AG10803 (cell line): ENCODE results near the gene EDC4.

Source experiments
- DNase-seq: peaks from one replicate; pipeline ENCODE4 v3.0.0; 2010; ENCODE audit warnings: low read depth
- H3K4me3 ChIP-seq: 2 replicates; pipeline ENCODE4 v1.5.1; 2011; ENCODE audit warnings: mild to moderate bottlenecking, low read length, control low read depth
- TF ChIP-seq, protein P1 (sequence below): conservative IDR thresholded peaks from 2 replicates; pipeline ENCODE4 v1.5.1; 2011; ENCODE audit warnings: mild to moderate bottlenecking, low read length, control low read depth, inconsistent platforms

Gene EDC4

DNA sequence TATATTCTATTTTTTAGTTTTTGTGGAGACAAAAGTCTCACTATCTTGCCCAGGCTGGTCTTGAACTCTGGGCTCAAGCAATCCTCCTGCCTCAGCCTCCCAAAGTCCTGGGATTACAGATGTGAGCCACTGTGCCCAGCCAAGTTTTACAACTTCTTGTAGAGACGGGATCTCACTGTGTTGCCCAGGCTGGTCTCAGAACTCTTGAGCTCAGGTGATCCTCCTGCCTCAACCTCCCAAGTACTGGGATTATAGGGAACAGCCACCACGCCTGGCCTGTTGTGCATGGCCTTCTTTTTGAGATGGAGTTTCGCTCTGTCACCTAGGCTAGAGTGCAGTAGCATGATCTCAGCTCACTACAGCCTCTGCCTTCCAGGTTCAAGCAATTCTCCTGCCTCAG, 19.2 kb upstream of the EDC4 start:
- no peak overlapping the region for H3K4me3 ChIP-seq
- DNase-seq = no peak
- TF ChIP-seq, protein P1, sequence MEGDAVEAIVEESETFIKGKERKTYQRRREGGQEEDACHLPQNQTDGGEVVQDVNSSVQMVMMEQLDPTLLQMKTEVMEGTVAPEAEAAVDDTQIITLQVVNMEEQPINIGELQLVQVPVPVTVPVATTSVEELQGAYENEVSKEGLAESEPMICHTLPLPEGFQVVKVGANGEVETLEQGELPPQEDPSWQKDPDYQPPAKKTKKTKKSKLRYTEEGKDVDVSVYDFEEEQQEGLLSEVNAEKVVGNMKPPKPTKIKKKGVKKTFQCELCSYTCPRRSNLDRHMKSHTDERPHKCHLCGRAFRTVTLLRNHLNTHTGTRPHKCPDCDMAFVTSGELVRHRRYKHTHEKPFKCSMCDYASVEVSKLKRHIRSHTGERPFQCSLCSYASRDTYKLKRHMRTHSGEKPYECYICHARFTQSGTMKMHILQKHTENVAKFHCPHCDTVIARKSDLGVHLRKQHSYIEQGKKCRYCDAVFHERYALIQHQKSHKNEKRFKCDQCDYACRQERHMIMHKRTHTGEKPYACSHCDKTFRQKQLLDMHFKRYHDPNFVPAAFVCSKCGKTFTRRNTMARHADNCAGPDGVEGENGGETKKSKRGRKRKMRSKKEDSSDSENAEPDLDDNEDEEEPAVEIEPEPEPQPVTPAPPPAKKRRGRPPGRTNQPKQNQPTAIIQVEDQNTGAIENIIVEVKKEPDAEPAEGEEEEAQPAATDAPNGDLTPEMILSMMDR = no peak

DNA sequence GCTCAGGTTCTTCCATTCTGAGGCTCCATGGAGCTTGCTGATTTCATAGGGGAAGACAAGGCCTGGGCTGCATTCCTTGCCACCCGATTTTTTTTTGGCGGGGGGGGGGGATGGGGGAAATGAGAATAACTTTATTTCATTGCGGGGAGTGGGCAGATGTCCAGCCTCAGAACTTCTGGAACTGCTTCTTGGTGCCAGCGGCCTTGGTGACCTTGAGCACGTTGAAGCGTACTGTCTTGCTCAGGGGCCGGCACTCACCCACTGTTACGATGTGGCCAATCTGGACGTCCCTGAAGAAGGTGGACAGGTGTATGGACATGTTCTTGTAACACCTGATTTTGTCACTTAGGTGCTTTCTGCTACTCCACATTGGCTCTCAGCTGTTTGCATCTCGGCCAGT, 17.1 kb upstream of the EDC4 start:
- DNase-seq = no peak
- TF ChIP-seq, protein P1 = no peak
- H3K4me3 ChIP-seq = no peak overlapping the region

DNA sequence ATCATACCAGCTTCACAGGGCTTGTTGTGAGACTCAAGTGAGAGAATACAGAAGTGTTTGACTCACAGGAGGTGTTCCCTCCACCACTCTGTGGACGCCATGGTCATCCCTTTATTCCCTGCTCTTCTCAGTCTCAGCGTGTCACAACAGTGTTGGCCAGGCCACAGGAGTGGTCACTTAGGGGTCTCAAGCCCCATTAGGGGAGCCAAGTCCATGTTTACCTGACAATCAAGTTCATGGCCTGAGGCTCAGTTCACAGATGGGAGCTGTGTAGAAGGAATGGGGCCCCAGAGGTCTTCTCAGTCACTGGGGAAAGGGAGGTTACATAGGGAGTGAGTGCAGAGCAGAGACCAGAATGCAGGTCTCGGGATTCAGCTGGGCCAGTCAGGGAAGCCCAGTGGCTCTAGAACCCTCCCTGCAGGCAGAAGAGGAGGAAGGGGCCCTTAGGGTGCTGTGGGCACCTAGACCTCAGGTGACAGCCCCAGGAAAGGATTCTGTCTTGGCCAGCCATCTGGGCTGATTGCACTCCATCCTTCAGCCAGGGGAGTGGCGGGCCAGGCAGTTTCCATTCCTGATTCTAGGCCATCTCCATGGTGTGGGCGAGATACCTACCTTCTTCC, 15.8 kb upstream of the EDC4 start:
- DNase-seq = no peak
- no peak overlapping the region for H3K4me3 ChIP-seq
- TF ChIP-seq, protein P1 = no peak

DNA sequence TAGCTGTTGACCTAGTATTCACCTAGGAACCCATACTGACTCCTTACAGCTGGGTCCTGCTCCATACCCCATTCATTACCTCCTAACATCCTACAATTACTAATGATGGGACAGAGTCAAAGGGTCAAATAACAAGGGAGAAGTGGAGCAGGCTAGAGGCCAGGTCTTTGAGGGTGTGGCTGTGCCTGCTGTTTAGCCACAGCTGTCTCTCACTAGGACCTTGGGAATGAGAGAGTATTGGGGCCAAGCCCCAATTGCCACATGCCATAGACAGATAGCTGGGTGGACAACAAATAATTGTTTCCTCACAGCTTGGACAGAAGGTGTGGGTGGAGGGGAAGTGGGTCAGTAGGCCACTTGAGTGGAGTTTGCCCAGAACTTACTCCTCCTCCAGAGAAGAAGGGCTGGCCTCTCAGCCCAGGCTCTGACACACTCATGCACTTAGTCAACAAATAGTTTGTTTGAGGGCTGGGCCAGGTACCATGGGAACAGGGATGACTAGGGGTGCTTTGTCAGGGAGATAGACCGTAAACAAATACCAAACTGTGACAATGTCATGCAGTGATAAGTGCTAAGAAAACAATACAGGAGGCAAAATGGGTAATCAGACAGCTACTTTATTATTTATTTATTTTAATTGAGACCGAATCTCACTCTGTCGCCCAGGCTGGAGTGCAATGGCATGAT, 15.2 kb upstream of the EDC4 start:
- H3K4me3 ChIP-seq = no peak overlapping the region
- peak; percentile 99 for DNase-seq
- TF ChIP-seq, protein P1 = no peak

DNA sequence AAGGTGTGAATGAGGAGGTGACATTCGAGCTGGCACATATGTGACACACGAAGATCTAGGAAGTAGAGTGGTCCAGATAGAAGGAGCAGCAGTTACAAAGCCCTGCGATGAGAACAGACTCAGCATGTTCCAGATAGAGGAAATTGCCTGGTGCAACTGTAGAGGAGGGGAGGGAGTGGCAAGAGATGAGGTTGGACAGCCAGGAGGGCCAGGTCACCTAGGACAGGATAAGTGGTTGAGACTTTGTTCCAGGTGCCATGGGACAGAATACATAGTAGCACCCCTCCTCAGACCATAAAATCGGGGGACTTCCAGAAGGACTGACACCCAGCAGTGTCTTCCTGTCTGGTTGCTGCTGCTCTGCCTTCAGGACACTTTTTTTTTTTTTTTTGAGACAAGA, 14.4 kb upstream of the EDC4 start:
- H3K4me3 ChIP-seq = no peak overlapping the region
- TF ChIP-seq, protein P1 = no peak
- DNase-seq = no peak

DNA sequence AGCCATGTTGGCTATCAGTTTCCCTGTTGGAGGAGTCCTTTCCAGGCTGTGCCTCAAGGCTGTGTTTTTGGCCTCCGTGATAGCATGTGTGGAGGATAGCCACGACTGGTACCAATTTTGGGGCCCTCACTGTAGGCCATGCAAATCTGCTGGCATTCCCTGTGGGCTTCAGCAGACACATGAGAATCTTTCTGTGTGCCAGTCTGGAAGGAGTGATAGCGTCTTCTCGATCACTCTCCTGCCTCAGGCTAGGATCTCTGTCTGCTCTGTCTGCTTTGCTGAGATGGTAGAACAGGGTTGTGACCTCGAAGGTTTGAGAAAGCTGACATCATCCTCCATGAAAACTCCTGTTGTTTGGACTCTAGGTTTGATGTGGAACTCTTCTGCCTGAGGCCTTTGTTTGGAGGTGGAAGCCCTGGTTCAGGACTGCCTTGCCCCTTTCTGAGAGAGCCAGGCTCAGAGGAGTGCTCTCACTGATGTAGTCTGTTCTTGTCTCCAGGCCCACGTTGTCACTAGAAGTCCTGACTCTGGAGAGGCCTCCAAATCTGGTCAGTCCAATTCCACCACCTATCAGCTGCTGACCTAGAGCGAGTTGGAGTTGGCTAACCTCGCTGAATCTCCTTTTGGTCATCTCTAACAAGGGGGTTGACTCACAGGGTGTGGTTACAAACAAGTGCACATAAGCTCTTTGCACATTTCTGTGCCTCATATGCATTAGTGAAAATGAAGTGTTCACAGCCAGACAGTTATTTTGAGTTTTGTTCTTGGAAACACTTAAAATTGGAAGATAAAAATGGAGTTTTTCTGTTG, 12.1 kb upstream of the EDC4 start:
- peak; percentile 66 for DNase-seq
- TF ChIP-seq, protein P1 = no peak
- no peak overlapping the region for H3K4me3 ChIP-seq
